Fibroblast of peridontal ligament (primary cell): ENCODE data around the gene BSG.
"Not testable (repeated sequence)": the region's sequence is repeated elsewhere in the genome, so short reads cannot be mapped to it uniquely, and the experiment has no call there.

Experiments
- DNase-seq: peaks from one replicate; pipeline ENCODE4 v3.0.0-alpha.2; 2010; ENCODE audit errors: extremely low read depth

BSG gene

GRCh38 chr19:588093-588740 is 15.8 kb downstream of the BSG start:
- DNase-seq = peak; percentile 69

- no peak for DNase-seq
Observed at GRCh38 chr19:588741-589692, 16.6 kb downstream of the BSG start.

- DNase-seq = no peak
Observed at GRCh38 chr19:589693-590395, 17.4 kb downstream of the BSG start, which contains the start of gene HCN2. HCN2 (plus strand) TSS chr19:589881; CDS start chr19:589946, 65 bp downstream.

GRCh38 chr19:590396-590745 is 18.0 kb downstream of the BSG start:
- DNase-seq = no peak

- DNase-seq = no peak
Observed at GRCh38 chr19:590750-591098, 18.3 kb downstream of the BSG start.

- no peak for DNase-seq
Observed at GRCh38 chr19:591099-591958, 18.9 kb downstream of the BSG start.

GRCh38 chr19:592101-592500 is 19.7 kb downstream of the BSG start:
- DNase-seq = no peak

GRCh38 chr19:593055-593454 is 20.7 kb downstream of the BSG start:
- no peak for DNase-seq

GRCh38 chr19:593505-593904 is 21.1 kb downstream of the BSG start:
- DNase-seq = no peak

GRCh38 chr19:594265-594870 is 22.0 kb downstream of the BSG start:
- no peak for DNase-seq

GRCh38 chr19:595326-596262 is 23.2 kb downstream of the BSG start:
- DNase-seq = no peak

- DNase-seq = no peak
Observed at GRCh38 chr19:596263-596655, 23.9 kb downstream of the BSG start.

- DNase-seq = no peak
Observed at GRCh38 chr19:597406-598315, 25.3 kb downstream of the BSG start.

- no peak for DNase-seq
Observed at GRCh38 chr19:601310-601709, 28.9 kb downstream of the BSG start.

GRCh38 chr19:601790-602189 is 29.4 kb downstream of the BSG start:
- no peak for DNase-seq

GRCh38 chr19:602391-603301 is 30.2 kb downstream of the BSG start:
- no peak for DNase-seq

GRCh38 chr19:603302-603639 is 30.9 kb downstream of the BSG start:
- DNase-seq = not testable (repeated sequence)

- DNase-seq = not testable (repeated sequence)
Observed at GRCh38 chr19:603779-604178, 31.4 kb downstream of the BSG start.
